A549 (cell line): ENCODE data around the gene ST6GAL1. TPM values are rescaled to one million over a fixed set of nuclear protein-coding genes. Genes with fewer than 3 reads are reported as not detected.

Experiments used
- ATAC-seq, 2 experiments: fragments of 200-7000 bp in 1 of 2; fragments of >200 bp in 1 of 2; cut with Nextera tagmentation in 1 of 2; cut with Tn5 transposase in 1 of 2; 3 replicates each; pipeline versions ENCODE4 v1.8.0 to v1.9.1; 2018 to 2020; ENCODE audit warnings: mild to moderate bottlenecking in 1 of 2, moderate library complexity in 1 of 2
- CTCF ChIA-PET: fragments of 300-600 bp; sonication (Branson Sonifier 250); formaldehyde crosslinking; extraction: SDS; loops from one replicate; lab custom pipeline; 2021; ENCODE audit warnings: antibody characterized with exemption, inconsistent platforms; lab: Yijun Ruan, JAX
- POLR2A ChIA-PET: fragments of 350-600 bp; formaldehyde crosslinking; extraction: SDS; loops from one replicate; lab custom pipeline; 2021; ENCODE audit warnings: antibody characterized with exemption, inconsistent platforms; lab: Yijun Ruan, JAX
- DNase-seq, 2 experiments: peaks; one replicate each; pipeline versions ENCODE4 v3.0.0 to v3.0.0-alpha.2; 2011 to 2016; ENCODE audit warnings: low read depth in 1 of 2, low spot score in 1 of 2
- FAIRE-seq: peaks from 2 replicates; lab custom pipeline; 2011; peaks lifted over from hg19 to GRCh38; lab: Jason Lieb, UNC
- H3K27ac ChIP-seq, 2 experiments: fragments of >200 bp; sonication (Bioruptor Twin); formaldehyde crosslinking; 3 replicates each; pipeline ENCODE4 v1.5.1; 2016 to 2017
- H3K4me1 ChIP-seq: fragments of >200 bp; sonication (Bioruptor Twin); formaldehyde crosslinking; 3 replicates; pipeline ENCODE4 v1.6.1; 2016
- H3K4me2 ChIP-seq: fragments of >200 bp; sonication (Bioruptor Twin); formaldehyde crosslinking; 3 replicates; pipeline ENCODE4 v1.6.1; 2016
- H3K4me3 ChIP-seq: fragments of >200 bp; sonication (Bioruptor Twin); formaldehyde crosslinking; 3 replicates; pipeline ENCODE4 v1.5.1; 2016
- H3K9me3 ChIP-seq: fragments of >200 bp; sonication (Bioruptor Twin); formaldehyde crosslinking; 3 replicates; pipeline ENCODE4 v1.6.1; 2016
- CEBPB ChIP-seq, 2 experiments: fragments of >200 bp in 1 of 2; sonication (Bioruptor Twin) in 1 of 2; formaldehyde crosslinking in 1 of 2; IDR thresholded peaks; 2 replicates each; pipeline ENCODE4 v1.6.1; 2012 to 2016
- CHD4 ChIP-seq: fragments of 200-600 bp; sonication (generic); IDR thresholded peaks from 2 replicates; pipeline ENCODE4 v1.6.1; 2016; ENCODE audit warnings: antibody characterized with exemption, mild to moderate bottlenecking, borderline replicate concordance
- CTCF ChIP-seq: fragments of >200 bp; sonication (Bioruptor Twin); formaldehyde crosslinking; IDR thresholded peaks from 3 replicates; pipeline ENCODE4 v1.5.1; 2016
- FOSB ChIP-seq: fragments of 250-450 bp; sonication (Bioruptor Pico); IDR thresholded peaks from 2 replicates; pipeline ENCODE4 v1.5.0; 2020; ENCODE audit warnings: mild to moderate bottlenecking, moderate library complexity
- FOSL2 ChIP-seq, 2 experiments: fragments of 450-650 bp in 1 of 2; fragments of >200 bp in 1 of 2; sonication (Bioruptor Twin) in 1 of 2; formaldehyde crosslinking; IDR thresholded peaks; 2 replicates each; pipeline versions ENCODE4 v1.5.0 to v1.6.1; 2016 to 2020; ENCODE audit warnings: mild to moderate bottlenecking in 1 of 2, moderate library complexity in 1 of 2
- GATA3 ChIP-seq: IDR thresholded peaks from 2 replicates; pipeline ENCODE4 v1.6.1; 2012; ENCODE audit warnings: borderline replicate concordance
- HEYL ChIP-seq: fragments of 250-450 bp; sonication (Bioruptor Pico); IDR thresholded peaks from 2 replicates; pipeline ENCODE4 v1.8.0; 2021; ENCODE audit warnings: mild to moderate bottlenecking, moderate library complexity
- JUN ChIP-seq, 2 experiments: fragments of >200 bp; sonication (Bioruptor Twin); formaldehyde crosslinking; IDR thresholded peaks; 2 replicates in 1 of 2; 3 replicates in 1 of 2; pipeline ENCODE4 v1.6.1; 2016 to 2017
- MYC ChIP-seq: IDR thresholded peaks from 2 replicates; pipeline ENCODE4 v1.6.1; 2012; ENCODE audit warnings: mild to moderate bottlenecking, inconsistent platforms, low read length, improper control_type of control experiment, borderline replicate concordance
- NFE2L2 ChIP-seq: fragments of 150-350 bp; conservative IDR thresholded peaks from 2 replicates; pipeline ENCODE4 v1.6.1; 2014; ENCODE audit warnings: low read length
- NR3C1 ChIP-seq: fragments of >200 bp; sonication (Bioruptor Twin); formaldehyde crosslinking; IDR thresholded peaks from 3 replicates; pipeline ENCODE4 v1.6.1; 2017
- PHF8 ChIP-seq: fragments of 200-600 bp; sonication (generic); IDR thresholded peaks from 2 replicates; pipeline ENCODE4 v1.6.1; 2016; ENCODE audit warnings: low read depth, mild to moderate bottlenecking, antibody characterized with exemption, moderate library complexity, borderline replicate concordance
- RAD21 ChIP-seq, 2 experiments: fragments of >200 bp in 1 of 2; sonication (Bioruptor Twin) in 1 of 2; formaldehyde crosslinking in 1 of 2; IDR thresholded peaks in 1 of 2; conservative IDR thresholded peaks in 1 of 2; 2 replicates in 1 of 2; 3 replicates in 1 of 2; pipeline ENCODE4 v1.6.1; 2012 to 2018; ENCODE audit warnings: inconsistent platforms in 1 of 2
- RFX5 ChIP-seq: fragments of 450-650 bp; IDR thresholded peaks from 2 replicates; pipeline ENCODE4 v1.7.1; 2014; ENCODE audit warnings: antibody characterized with exemption, mild to moderate bottlenecking, moderate library complexity
- RNF2 ChIP-seq: fragments of 200-600 bp; sonication (generic); IDR thresholded peaks from 2 replicates; pipeline ENCODE4 v1.6.1; 2016; ENCODE audit warnings: low read depth, mild to moderate bottlenecking, antibody characterized with exemption, moderate library complexity, borderline replicate concordance
- SREBF2 ChIP-seq: fragments of 450-650 bp; IDR thresholded peaks from 2 replicates; pipeline ENCODE4 v1.6.1; 2014; ENCODE audit warnings: mild to moderate bottlenecking, moderate library complexity
- TP53 ChIP-seq: fragments of 250-450 bp; sonication (Bioruptor Pico); IDR thresholded peaks from 2 replicates; pipeline ENCODE4 v1.5.0; 2021; ENCODE audit warnings: mild to moderate bottlenecking, moderate library complexity
- USF2 ChIP-seq: fragments of 450-650 bp; IDR thresholded peaks from 2 replicates; pipeline ENCODE4 v1.6.1; 2014; ENCODE audit warnings: antibody characterized with exemption
- ZC3H11A ChIP-seq: fragments of 450-650 bp; IDR thresholded peaks from 2 replicates; pipeline ENCODE4 v1.6.1; 2014; ENCODE audit warnings: antibody characterized with exemption, mild to moderate bottlenecking
- ZFP36 ChIP-seq: fragments of 450-650 bp; IDR thresholded peaks from 2 replicates; pipeline ENCODE4 v1.6.1; 2014; ENCODE audit warnings: borderline replicate concordance; ENCODE audit not compliant: partially characterized antibody
- ZNF302 ChIP-seq: fragments of 250-450 bp; sonication (Bioruptor Pico); IDR thresholded peaks from 2 replicates; pipeline ENCODE4 v1.9.0; 2021; ENCODE audit warnings: inconsistent platforms, mild to moderate bottlenecking, moderate library complexity
- ZSCAN20 ChIP-seq: fragments of 250-450 bp; sonication (Bioruptor Pico); IDR thresholded peaks from 2 replicates; pipeline ENCODE4 v1.8.0; 2022; ENCODE audit warnings: mild to moderate bottlenecking, moderate library complexity
- WGBS: methylation state at CpG from one replicate; pipeline ENCODE4 v1.1.6; 2017; ENCODE audit errors: missing lambda C conversion rate; 5-methylcytosine and 5-hydroxymethylcytosine counted together
- polyA plus RNA-seq, 4 experiments: library from polyadenylated mRNA; depleted of rRNA in 3 of 4; stranded (reverse); fragments of >200 nt; fragmentation: RNase III in 1 of 4; extraction: RNeasy Plus Mini Kit Qiagen cat#74134 plus additional on column Dnase treatment in 1 of 4; gene quantifications; 2 replicates in 3 of 4; 3 replicates in 1 of 4; pipeline ENCODE4 v1.2.3, GENCODE V29; 2011 to 2017
- TF ChIP-seq, protein P1 (sequence below): fragments of >200 bp; sonication (Bioruptor Twin); formaldehyde crosslinking; IDR thresholded peaks from 3 replicates; pipeline ENCODE4 v1.6.1; 2016
- TF ChIP-seq, protein P2 (sequence below): IDR thresholded peaks from 2 replicates; pipeline ENCODE4 v1.6.1; 2012; ENCODE audit warnings: low read depth, borderline replicate concordance

ST6GAL1 gene
- polyA plus RNA-seq, 2 of the 4 experiments (the other 2 are of a cell fraction), result 3.9 to 6.5 TPM

- Histone ChIP-seq H3K27ac (no peak overlapping the region), H3K4me3 (no peak overlapping the region), H3K9me3 (no peaks in the 10 kb centered on the region), H3K4me1 (peaks cover 8% of the 10 kb centered on the region), H3K4me2 (peak overlapping the region; percentile 33; the same call in 1 of the 3 replicates)
- no peak for FAIRE-seq
- WGBS, result 39% methylated on average over 4 of the region's 4 CpGs
- ATAC-seq, result no peak; a peak in 1 of 6 replicates
- TF ChIP-seq MYC (no peak), FOSB (CRISPR knock-in tag) (no peak), NFE2L2 (no peak), RFX5 (no peak)
- no peak for DNase-seq
- CTCF ChIA-PET, result no interaction called here
- POLR2A ChIA-PET, result no interaction called here
Measured at GRCh38 chr3:186983659-186984058, 53.3 kb downstream of the ST6GAL1 start.

DNA sequence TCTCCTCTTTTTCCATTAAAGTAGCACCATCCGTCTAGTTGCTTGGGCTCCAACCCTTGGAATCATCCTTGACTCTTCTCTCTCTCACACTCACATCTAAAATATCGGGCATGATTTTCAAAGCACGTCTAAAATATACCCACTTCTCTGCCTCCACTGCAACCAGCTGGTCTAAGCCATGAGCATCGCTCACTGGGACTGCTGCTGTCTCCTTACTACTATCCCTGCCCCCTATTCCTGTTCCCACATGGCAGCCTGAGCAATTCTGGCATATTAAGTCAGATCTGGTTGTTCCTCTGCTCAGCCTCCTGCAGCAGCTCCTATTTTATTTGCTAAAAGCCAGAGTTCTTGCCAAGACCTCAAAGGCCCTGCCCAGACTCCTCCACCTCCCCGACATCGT is 53.7 kb downstream of the ST6GAL1 start:
- ChIA-PET CTCF (no interaction called here), POLR2A (no interaction called here)
- ATAC-seq, result 0 out of 6 replicates have a peak, but pooled peaks of 1 of the 2 experiments have one; percentile 23
- no peak for TF ChIP-seq NR3C1
- TF ChIP-seq ZFP36, result no peak
- no peak for TF ChIP-seq ZSCAN20
- no peak for TF ChIP-seq JUN (IDR thresholded peaks at IDR 0.05)
- TF ChIP-seq NFE2L2, result no peak
- no peak overlapping the region for H3K4me3 ChIP-seq
- no peak overlapping the region for H3K27ac ChIP-seq
- DNase-seq, result no peak
- no peak overlapping the region for H3K4me2 ChIP-seq
- H3K4me1 ChIP-seq, result peaks cover 8% of the 10 kb centered on the region
- WGBS, result 94% methylated on average over 6 of the region's 6 CpGs
- no peaks in the 10 kb centered on the region for H3K9me3 ChIP-seq
- FAIRE-seq, result no peak

GRCh38 chr3:186985661-186986364 is 55.5 kb downstream of the ST6GAL1 start:
- POLR2A ChIA-PET, result no interaction called here
- peaks cover 8% of the 10 kb centered on the region for H3K4me1 ChIP-seq
- no peak for ATAC-seq

GRCh38 chr3:186986406-186986805 is 56.1 kb downstream of the ST6GAL1 start:
- WGBS, result 89% methylated on average over 8 of the region's 8 CpGs
- TF ChIP-seq ZSCAN20 (no peak), CTCF (no peak), CHD4 (no peak), SREBF2 (no peak), PHF8 (no peak), ZFP36 (no peak), ZNF302 (CRISPR knock-in tag) (no peak), RAD21 (conservative IDR thresholded peaks at IDR 0.05 in 1 of 2, IDR thresholded peaks at IDR 0.05 in 1 of 2) (no peak), NFE2L2 (no peak), TP53 (CRISPR knock-in tag) (no peak), FOSB (CRISPR knock-in tag) (no peak), GATA3 (no peak), ZC3H11A (no peak), RNF2 (no peak), CEBPB (IDR thresholded peaks at IDR 0.05) (no peak), USF2 (no peak), HEYL (no peak), FOSL2 (IDR thresholded peaks at IDR 0.05) (no peak), FOSL2 (CRISPR knock-in tag; IDR thresholded peaks at IDR 0.05) (no peak)
- TF ChIP-seq, protein P1, sequence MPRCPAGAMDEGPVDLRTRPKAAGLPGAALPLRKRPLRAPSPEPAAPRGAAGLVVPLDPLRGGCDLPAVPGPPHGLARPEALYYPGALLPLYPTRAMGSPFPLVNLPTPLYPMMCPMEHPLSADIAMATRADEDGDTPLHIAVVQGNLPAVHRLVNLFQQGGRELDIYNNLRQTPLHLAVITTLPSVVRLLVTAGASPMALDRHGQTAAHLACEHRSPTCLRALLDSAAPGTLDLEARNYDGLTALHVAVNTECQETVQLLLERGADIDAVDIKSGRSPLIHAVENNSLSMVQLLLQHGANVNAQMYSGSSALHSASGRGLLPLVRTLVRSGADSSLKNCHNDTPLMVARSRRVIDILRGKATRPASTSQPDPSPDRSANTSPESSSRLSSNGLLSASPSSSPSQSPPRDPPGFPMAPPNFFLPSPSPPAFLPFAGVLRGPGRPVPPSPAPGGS, result no peak

More at GRCh38 chr3:186985661-186986364, 55.5 kb downstream of the ST6GAL1 start:
- DNase-seq (no peak), FAIRE-seq (no peak)
- no peaks in the 10 kb centered on the region for H3K9me3 ChIP-seq
- TF ChIP-seq, protein P2, sequence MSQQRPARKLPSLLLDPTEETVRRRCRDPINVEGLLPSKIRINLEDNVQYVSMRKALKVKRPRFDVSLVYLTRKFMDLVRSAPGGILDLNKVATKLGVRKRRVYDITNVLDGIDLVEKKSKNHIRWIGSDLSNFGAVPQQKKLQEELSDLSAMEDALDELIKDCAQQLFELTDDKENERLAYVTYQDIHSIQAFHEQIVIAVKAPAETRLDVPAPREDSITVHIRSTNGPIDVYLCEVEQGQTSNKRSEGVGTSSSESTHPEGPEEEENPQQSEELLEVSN, result no peak
- WGBS, result 77% methylated on average over 14 of the region's 14 CpGs
- H3K4me2 ChIP-seq, result no peak overlapping the region
- CTCF ChIA-PET, result interaction anchor here (0.7 to 1.1 kb wide), 3 partner anchors 27 to 154 kb away, joined by 3 read pairs; partner anchors contain the start of gene RPL39L
- H3K4me3 ChIP-seq, result no peak overlapping the region
- H3K27ac ChIP-seq, result no peak overlapping the region

More at GRCh38 chr3:186986406-186986805, 56.1 kb downstream of the ST6GAL1 start:
- H3K4me1 ChIP-seq, result peaks cover 8% of the 10 kb centered on the region
- no peak overlapping the region for H3K27ac ChIP-seq
- no peaks in the 10 kb centered on the region for H3K9me3 ChIP-seq
- H3K4me2 ChIP-seq, result no peak overlapping the region
- POLR2A ChIA-PET, result no interaction called here
- ATAC-seq, result no peak
- no peak for DNase-seq
- no peak overlapping the region for H3K4me3 ChIP-seq
- CTCF ChIA-PET, result interaction anchor here (0.7 kb wide), 1 partner anchor 59 kb away, joined by 3 read pairs; no protein-coding TSS in a partner anchor
- no peak for FAIRE-seq
